Breast epithelium (tissue), 4 donors: ENCODE results near the gene TMEM74B. TPM values are rescaled to one million over a fixed set of nuclear protein-coding genes. Genes with fewer than 3 reads are reported as not detected.
A peak's percentile ranks its signal among the peaks of the same experiment; 100 is the strongest.
"Not testable (repeated sequence)": the region's sequence is repeated elsewhere in the genome, so short reads cannot be mapped to it uniquely, and the experiment has no call there.

Experiments
- DNase-seq, 2 donors: peaks; one replicate each; pipeline ENCODE4 v3.0.0-alpha.2; 2019; ENCODE audit warnings: low spot score in 2 of 2
- H3K27ac ChIP-seq, 2 donors: fragments of 200-600 bp; sonication (generic) in 1 of 2; one replicate each; pipeline ENCODE4 v1.5.1; 2016 to 2019; ENCODE audit warnings: mild to moderate bottlenecking in 1 of 2
- H3K27me3 ChIP-seq, 2 donors: fragments of 200-600 bp; sonication (generic) in 1 of 2; one replicate each; pipeline versions ENCODE4 v1.5.1 to v1.6.0; 2017 to 2019; ENCODE audit warnings: control low read depth in 1 of 2, mild to moderate bottlenecking in 1 of 2
- H3K36me3 ChIP-seq: fragments of 200-600 bp; one replicate; pipeline ENCODE4 v1.5.1; 2019
- H3K4me1 ChIP-seq, 2 donors: fragments of 200-600 bp; sonication (generic); one replicate each; pipeline ENCODE4 v1.5.1; 2016 to 2019; ENCODE audit warnings: control low read depth in 1 of 2
- H3K4me3 ChIP-seq, 3 donors: fragments of 200-600 bp; sonication (generic); 1 replicate in 2 of 3; 2 replicates in 1 of 3; pipeline ENCODE4 v1.5.1; 2016 to 2019; ENCODE audit warnings: mild to moderate bottlenecking in 3 of 3, moderate library complexity in 2 of 3
- H3K9me3 ChIP-seq, 2 donors: fragments of 200-600 bp; sonication (generic) in 1 of 2; one replicate each; pipeline ENCODE4 v1.5.1; 2016 to 2019; ENCODE audit warnings: control low read depth in 1 of 2
- POLR2A ChIP-seq: fragments of 450-650 bp; IDR thresholded peaks from one replicate; pipeline ENCODE4 v1.6.1; 2016; ENCODE audit warnings: antibody characterized with exemption, mild to moderate bottlenecking, moderate library complexity
- POLR2AphosphoS5 ChIP-seq, 3 donors: sonication (generic); formaldehyde crosslinking; IDR thresholded peaks; one replicate each; pipeline ENCODE4 v1.6.1; 2017; ENCODE audit warnings: antibody characterized with exemption in 3 of 3
- intact Hi-C: fragments of 100-400 bp; cut with DNase I; formaldehyde crosslinking; loops from one replicate; pipeline ENCODE4 v1.15.1; 2023; ENCODE audit warnings: low total_unique reads
- total RNA-seq, 3 donors: library from RNA; depleted of rRNA; stranded (reverse); fragments of >200 nt; gene quantifications; one replicate each; pipeline ENCODE4 v1.1.0, GENCODE V29; 2016
- TF ChIP-seq, protein P1 (sequence below), 3 donors: fragments of 450-650 bp; IDR thresholded peaks; one replicate each; pipeline ENCODE4 v1.5.1; 2016 to 2017; ENCODE audit warnings: antibody characterized with exemption in 3 of 3, mild to moderate bottlenecking in 3 of 3, moderate library complexity in 3 of 3

The TMEM74B gene
- total RNA-seq, 3 donors from 2014 or later: 0.73 to 4.3 (median 1.1) TPM

DNA sequence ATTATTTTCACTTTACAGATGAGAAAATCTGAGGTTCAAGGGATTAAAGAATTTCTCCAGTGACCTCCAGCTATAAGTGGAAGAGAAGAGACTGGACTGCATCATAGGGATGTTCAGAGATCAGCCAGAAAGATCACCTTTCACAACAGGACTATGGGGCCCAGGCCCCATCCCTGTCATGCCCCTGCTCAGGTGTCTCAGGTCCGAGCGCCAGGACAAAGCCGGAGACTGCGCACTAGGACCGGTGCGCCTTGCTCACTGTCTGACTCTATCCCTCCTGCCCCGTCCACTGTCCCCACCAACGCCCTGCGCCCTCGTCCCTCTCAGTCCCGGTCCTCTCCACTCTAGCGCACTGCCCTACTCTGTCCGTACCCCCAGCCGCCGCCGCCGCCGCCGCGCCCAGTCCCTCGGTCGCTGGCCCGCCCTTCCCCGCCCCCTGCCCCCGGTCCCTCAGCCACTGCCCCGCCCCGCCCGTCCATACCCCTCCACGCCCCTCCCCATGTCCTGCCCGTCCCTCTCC lies 40.5 kb upstream of the TMEM74B start:
- Histone ChIP-seq H3K4me3 (peak overlapping the region; percentile 24 to 68 (median 66)), H3K9me3 (peaks cover 0 to 6% of the 10 kb centered on the region in 2 donors), H3K27ac (peak overlapping the region in 1 of 2 donors; percentile 50), H3K36me3 (no peaks in the 10 kb centered on the region), H3K4me1 (no peaks in the 10 kb centered on the region), H3K27me3 (peaks cover 0 to 30% of the 10 kb centered on the region in 2 donors)
- TF ChIP-seq, protein P1, sequence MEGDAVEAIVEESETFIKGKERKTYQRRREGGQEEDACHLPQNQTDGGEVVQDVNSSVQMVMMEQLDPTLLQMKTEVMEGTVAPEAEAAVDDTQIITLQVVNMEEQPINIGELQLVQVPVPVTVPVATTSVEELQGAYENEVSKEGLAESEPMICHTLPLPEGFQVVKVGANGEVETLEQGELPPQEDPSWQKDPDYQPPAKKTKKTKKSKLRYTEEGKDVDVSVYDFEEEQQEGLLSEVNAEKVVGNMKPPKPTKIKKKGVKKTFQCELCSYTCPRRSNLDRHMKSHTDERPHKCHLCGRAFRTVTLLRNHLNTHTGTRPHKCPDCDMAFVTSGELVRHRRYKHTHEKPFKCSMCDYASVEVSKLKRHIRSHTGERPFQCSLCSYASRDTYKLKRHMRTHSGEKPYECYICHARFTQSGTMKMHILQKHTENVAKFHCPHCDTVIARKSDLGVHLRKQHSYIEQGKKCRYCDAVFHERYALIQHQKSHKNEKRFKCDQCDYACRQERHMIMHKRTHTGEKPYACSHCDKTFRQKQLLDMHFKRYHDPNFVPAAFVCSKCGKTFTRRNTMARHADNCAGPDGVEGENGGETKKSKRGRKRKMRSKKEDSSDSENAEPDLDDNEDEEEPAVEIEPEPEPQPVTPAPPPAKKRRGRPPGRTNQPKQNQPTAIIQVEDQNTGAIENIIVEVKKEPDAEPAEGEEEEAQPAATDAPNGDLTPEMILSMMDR (IDR thresholded peaks at IDR 0.05): no peak
- TF ChIP-seq POLR2AphosphoS5 (IDR thresholded peaks at IDR 0.05): no peak
- TF ChIP-seq POLR2A: no peak
- DNase-seq: peak in 1 of 2 donors; percentile 32
- intact Hi-C loops: no loop called here

GRCh38 chr20:1224205-1224890 lies 39.6 kb upstream of the TMEM74B start:
- Histone ChIP-seq H3K9me3 (peaks cover 0 to 6% of the 10 kb centered on the region in 2 donors), H3K36me3 (no peaks in the 10 kb centered on the region), H3K4me3 (no peak overlapping the region), H3K27ac (no peak overlapping the region), H3K27me3 (peaks cover 0 to 28% of the 10 kb centered on the region in 2 donors), H3K4me1 (no peaks in the 10 kb centered on the region)
- DNase-seq: no peak
- intact Hi-C loops: no loop called here
- TF ChIP-seq, protein P1 (IDR thresholded peaks at IDR 0.05): no peak
- no peak for TF ChIP-seq POLR2AphosphoS5 (IDR thresholded peaks at IDR 0.05)
- TF ChIP-seq POLR2A: no peak

DNA sequence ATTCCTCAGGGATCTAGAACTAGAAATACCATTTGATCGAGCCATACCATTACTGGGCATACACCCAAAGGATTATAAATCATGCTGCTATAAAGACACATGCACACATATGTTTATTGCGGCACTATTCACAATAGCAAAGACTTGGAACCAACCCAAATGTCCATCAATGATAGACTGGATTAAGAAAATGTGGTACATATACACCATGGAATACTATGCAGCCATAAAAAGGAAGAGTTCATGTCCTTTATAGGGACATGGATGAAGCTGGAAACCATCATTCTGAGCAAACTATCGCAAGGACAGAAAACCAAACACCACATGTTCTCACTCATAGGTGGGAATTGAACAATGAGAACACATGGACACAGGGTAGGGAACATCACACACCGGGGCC lies 38.0 kb upstream of the TMEM74B start:
- intact Hi-C loops, DNase-seq, H3K4me3 ChIP-seq, H3K27ac ChIP-seq, H3K36me3 ChIP-seq, H3K9me3 ChIP-seq, H3K4me1 ChIP-seq: not testable (repeated sequence)
- H3K27me3 ChIP-seq: peaks cover 0 to 13% of the 10 kb centered on the region in 2 donors

GRCh38 chr20:1216527-1217427 lies 32.0 kb upstream of the TMEM74B start:
- H3K36me3 ChIP-seq, H3K4me3 ChIP-seq, H3K27ac ChIP-seq, H3K4me1 ChIP-seq, H3K9me3 ChIP-seq, intact Hi-C loops, DNase-seq: not testable (repeated sequence)
- peaks cover 0 to 10% of the 10 kb centered on the region in 2 donors for H3K27me3 ChIP-seq

GRCh38 chr20:1215386-1216170 lies 30.8 kb upstream of the TMEM74B start:
- Histone ChIP-seq H3K4me1 (no peaks in the 10 kb centered on the region), H3K36me3 (no peaks in the 10 kb centered on the region), H3K9me3 (no peaks in the 10 kb centered on the region), H3K27ac (no peak overlapping the region), H3K27me3 (peaks cover 0 to 10% of the 10 kb centered on the region in 2 donors), H3K4me3 (no peak overlapping the region)
- TF ChIP-seq, protein P1 (IDR thresholded peaks at IDR 0.05): no peak
- TF ChIP-seq POLR2A: no peak
- no peak for TF ChIP-seq POLR2AphosphoS5 (IDR thresholded peaks at IDR 0.05)
- DNase-seq: no peak
- intact Hi-C loops: no loop called here
